GM13976 (cell line): Measurements from ENCODE around the gene CRIM1.

Source experiments
- DNase-seq: peaks from one replicate; pipeline ENCODE4 v3.0.0; 2012; ENCODE audit warnings: low spot score
- CTCF ChIP-seq: IDR thresholded peaks from 2 replicates; pipeline ENCODE4 v1.5.1; 2012; ENCODE audit warnings: borderline replicate concordance, mild to moderate bottlenecking; ENCODE audit not compliant: insufficient read depth; ENCODE audit errors: extremely low read depth, missing control alignments, control extremely low read depth
- in situ Hi-C: fragments of 300-500 bp; cut with MboI; formaldehyde crosslinking; loops from one replicate; pipeline ENCODE4 v1.12.0; 2022; ENCODE audit warnings: low sequenced_read_pairs, mixed read lengths, inconsistent platforms; ENCODE audit not compliant: unreplicated experiment

The CRIM1 gene

DNA sequence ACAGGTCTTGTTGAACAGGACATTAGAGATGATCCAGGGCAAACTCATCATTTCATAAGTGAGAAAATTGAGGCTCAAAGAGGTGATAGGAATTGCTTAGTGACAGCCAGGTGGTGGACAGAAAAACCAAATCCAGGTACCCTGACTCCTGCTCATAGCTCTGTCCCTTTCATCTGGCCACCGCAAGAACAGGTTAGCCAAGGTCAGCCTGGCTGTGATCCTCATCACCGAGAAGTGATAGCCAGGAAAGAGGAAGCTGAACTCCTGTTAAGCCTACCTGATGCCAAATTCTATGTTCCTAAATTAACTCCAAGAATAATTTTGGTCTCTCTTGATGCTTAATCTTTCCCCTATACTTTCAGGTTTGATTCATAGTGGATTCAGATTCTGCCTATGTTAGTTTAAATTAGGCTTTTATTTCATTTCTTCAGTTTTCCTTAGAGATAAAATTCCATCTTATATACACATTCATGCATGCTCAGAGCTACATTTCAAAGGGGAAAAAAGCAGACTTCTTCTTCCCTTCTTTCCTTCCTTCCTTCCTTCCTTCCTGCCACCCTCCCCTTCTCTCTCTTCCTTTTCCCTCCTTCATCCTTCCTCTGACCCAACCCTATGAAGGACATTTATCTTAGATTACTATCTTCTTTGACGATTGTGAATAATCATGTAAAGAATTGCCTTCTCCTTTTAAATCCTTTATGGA is 17.3 kb upstream of the CRIM1 start:
- DNase-seq, result no peak
- TF ChIP-seq CTCF, result no peak
- in situ Hi-C loops, result no loop called here

- DNase-seq, result no peak
- TF ChIP-seq CTCF, result no peak
- in situ Hi-C loops, result no loop called here
Measured at GRCh38 chr2:36338827-36339145, 16.8 kb upstream of the CRIM1 start.

GRCh38 chr2:36339607-36340218 is 15.9 kb upstream of the CRIM1 start:
- no peak for DNase-seq
- in situ Hi-C loops, result no loop called here
- TF ChIP-seq CTCF, result no peak

DNA sequence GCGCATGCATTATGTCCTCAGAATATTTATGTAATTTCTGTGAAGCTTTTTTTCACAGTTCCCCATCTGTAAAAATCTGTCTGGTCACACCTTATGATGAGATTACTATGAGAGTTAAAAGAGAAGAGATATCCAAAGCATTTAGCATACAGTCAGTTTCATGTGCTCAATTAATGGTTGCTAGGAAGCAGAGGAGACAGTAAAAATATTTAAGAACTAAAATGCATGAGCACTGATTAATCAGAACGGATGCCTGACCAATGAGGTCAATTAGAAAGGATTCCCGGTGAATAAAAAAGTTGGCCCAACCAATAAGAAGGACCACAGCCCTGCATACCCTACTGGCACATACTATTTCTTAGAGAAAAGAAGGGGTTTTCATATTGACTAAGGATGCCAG is 12.0 kb upstream of the CRIM1 start:
- TF ChIP-seq CTCF, result no peak
- in situ Hi-C loops, result no loop called here
- DNase-seq, result no peak

DNA sequence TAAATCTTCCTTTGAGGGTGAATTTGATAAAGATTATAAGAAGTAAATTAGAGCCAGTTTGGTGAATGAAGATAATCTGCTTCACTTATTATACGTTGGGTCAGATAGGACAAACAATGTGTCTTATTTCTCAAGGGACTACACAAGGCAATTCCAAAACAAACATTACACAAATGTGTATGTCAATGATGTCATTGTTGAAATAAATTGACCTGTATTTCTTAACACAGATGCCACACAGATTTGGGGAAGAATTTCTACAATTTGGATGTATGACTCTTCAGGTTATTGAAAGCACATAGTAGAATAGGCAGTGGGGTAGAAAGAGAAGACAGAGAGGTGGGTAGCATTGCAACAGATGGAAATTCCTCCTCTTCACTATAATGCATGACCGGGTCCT is 6.9 kb upstream of the CRIM1 start:
- TF ChIP-seq CTCF, result no peak
- in situ Hi-C loops, result no loop called here
- no peak for DNase-seq

- DNase-seq, result no peak
- in situ Hi-C loops, result loop anchor here (10.0 kb wide), 1 partner anchor 314 kb away; no protein-coding TSS in a partner anchor
- TF ChIP-seq CTCF, result no peak
Measured at GRCh38 chr2:36351291-36351690, 4.3 kb upstream of the CRIM1 start.
